Vagina (tissue), 2 donors: ENCODE measurements around the gene POU6F2. TPM values are rescaled to one million over a fixed set of nuclear protein-coding genes. Genes with fewer than 3 reads are reported as not detected.

ENCODE experiments used
- DNase-seq, 2 donors: peaks; one replicate each; pipeline ENCODE4 v3.0.0-alpha.2; 2017; ENCODE audit errors: extremely low spot score in 2 of 2
- H3K27ac ChIP-seq: fragments of 200-600 bp; sonication (generic); one replicate; pipeline ENCODE4 v1.5.1; 2019
- H3K27me3 ChIP-seq: fragments of 200-600 bp; sonication (generic); one replicate; pipeline ENCODE4 v1.5.1; 2019
- H3K36me3 ChIP-seq, 2 donors: fragments of 200-600 bp; sonication (generic); one replicate each; pipeline ENCODE4 v1.5.1; 2017 to 2019
- H3K4me1 ChIP-seq: fragments of 200-600 bp; sonication (generic); one replicate; pipeline ENCODE4 v1.5.1; 2019
- H3K4me3 ChIP-seq, 2 donors: fragments of 200-600 bp; sonication (generic); 1 replicate in 1 of 2; 2 replicates in 1 of 2; pipeline ENCODE4 v1.5.1; 2016 to 2019
- H3K9me3 ChIP-seq: fragments of 200-600 bp; sonication (generic); one replicate; pipeline ENCODE4 v1.5.1; 2019
- CTCF ChIP-seq, 3 experiments: fragments of 450-650 bp in 2 of 3; fragments of 200-600 bp in 1 of 3; sonication (generic) in 1 of 3; IDR thresholded peaks; one replicate each; pipeline ENCODE4 v1.5.1; 2017 to 2019; ENCODE audit warnings: antibody characterized with exemption in 3 of 3, mild to moderate bottlenecking in 2 of 3, moderate library complexity in 2 of 3
- POLR2A ChIP-seq, 2 donors: fragments of 450-650 bp; IDR thresholded peaks; one replicate each; pipeline ENCODE4 v1.6.1; 2017; ENCODE audit warnings: antibody characterized with exemption in 2 of 2, mild to moderate bottlenecking in 2 of 2, moderate library complexity in 2 of 2
- POLR2AphosphoS5 ChIP-seq, 2 donors: sonication (generic); formaldehyde crosslinking; IDR thresholded peaks; one replicate each; pipeline ENCODE4 v1.9.0; 2017; ENCODE audit warnings: antibody characterized with exemption in 2 of 2, mild to moderate bottlenecking in 2 of 2, low read depth in 1 of 2; ENCODE audit not compliant: insufficient read depth in 1 of 2
- intact Hi-C: fragments of 100-400 bp; cut with DNase I; formaldehyde crosslinking; loops from one replicate; pipeline ENCODE4 v1.15.1; 2023
- total RNA-seq: library from RNA; depleted of rRNA; stranded (reverse); fragments of >200 nt; gene quantifications from one replicate; pipeline ENCODE4 v1.2.3, GENCODE V29; 2016

POU6F2 gene
- total RNA-seq, 1 donor from 2014 or later: not detected

GRCh38 chr7:39293056-39293823 is 315.5 kb downstream of the POU6F2 start:
- intact Hi-C loops: no loop called here
- H3K4me3 ChIP-seq: no peak overlapping the region

GRCh38 chr7:39294022-39294421 is 316.3 kb downstream of the POU6F2 start:
- Histone ChIP-seq H3K36me3 (no peaks in the 10 kb centered on the region), H3K9me3 (no peaks in the 10 kb centered on the region), H3K4me3 (no peak overlapping the region), H3K4me1 (no peaks in the 10 kb centered on the region), H3K27ac (no peak overlapping the region), H3K27me3 (no peaks in the 10 kb centered on the region)
- DNase-seq: no peak
- TF ChIP-seq CTCF (IDR thresholded peaks at IDR 0.05): no peak
- TF ChIP-seq POLR2A (IDR thresholded peaks at IDR 0.05): no peak
- TF ChIP-seq POLR2AphosphoS5 (IDR thresholded peaks at IDR 0.05; ENCODE audit: insufficient read depth in 1 of 2, low read depth in 1 of 2): no peak
- intact Hi-C loops: no loop called here

More at GRCh38 chr7:39293056-39293823, 315.5 kb downstream of the POU6F2 start:
- Histone ChIP-seq H3K27ac (no peak overlapping the region), H3K36me3 (no peaks in the 10 kb centered on the region), H3K27me3 (no peaks in the 10 kb centered on the region), H3K4me1 (no peaks in the 10 kb centered on the region), H3K9me3 (no peaks in the 10 kb centered on the region)
- TF ChIP-seq POLR2AphosphoS5 (IDR thresholded peaks at IDR 0.05; ENCODE audit: insufficient read depth in 1 of 2, low read depth in 1 of 2) (no peak), POLR2A (IDR thresholded peaks at IDR 0.05) (no peak), CTCF (IDR thresholded peaks at IDR 0.05) (no peak)
- DNase-seq: no peak

DNA sequence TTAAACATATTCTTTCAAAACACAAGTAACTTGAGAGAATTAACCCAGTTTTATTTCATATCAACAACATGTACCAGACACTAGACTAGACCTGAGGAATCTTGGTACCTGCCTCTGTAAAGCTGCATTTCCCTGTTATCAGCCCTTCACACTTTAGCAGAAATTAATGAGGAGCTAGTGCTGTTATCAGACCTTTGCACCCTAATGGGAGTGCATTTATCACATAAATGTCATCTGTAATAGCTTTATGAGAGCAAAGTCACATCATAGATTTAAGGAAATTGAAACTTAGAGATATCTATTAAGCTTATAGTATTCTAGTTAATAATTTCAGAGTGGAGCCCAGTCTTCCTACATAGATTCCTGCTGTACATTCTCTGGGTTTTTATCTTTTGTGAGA is 318.1 kb downstream of the POU6F2 start:
- DNase-seq: no peak
- Histone ChIP-seq H3K27me3 (no peaks in the 10 kb centered on the region), H3K36me3 (no peaks in the 10 kb centered on the region), H3K9me3 (no peaks in the 10 kb centered on the region), H3K27ac (no peak overlapping the region), H3K4me1 (no peaks in the 10 kb centered on the region), H3K4me3 (no peak overlapping the region)
- TF ChIP-seq CTCF (IDR thresholded peaks at IDR 0.05) (no peak), POLR2A (IDR thresholded peaks at IDR 0.05) (no peak), POLR2AphosphoS5 (IDR thresholded peaks at IDR 0.05; ENCODE audit: insufficient read depth in 1 of 2, low read depth in 1 of 2) (no peak)
- intact Hi-C loops: no loop called here

- no peak for DNase-seq
- Histone ChIP-seq H3K36me3 (no peaks in the 10 kb centered on the region), H3K4me1 (no peaks in the 10 kb centered on the region), H3K27me3 (no peaks in the 10 kb centered on the region), H3K4me3 (no peak overlapping the region), H3K27ac (no peak overlapping the region), H3K9me3 (no peaks in the 10 kb centered on the region)
- TF ChIP-seq POLR2A (IDR thresholded peaks at IDR 0.05) (no peak), POLR2AphosphoS5 (IDR thresholded peaks at IDR 0.05; ENCODE audit: insufficient read depth in 1 of 2, low read depth in 1 of 2) (no peak), CTCF (IDR thresholded peaks at IDR 0.05) (no peak)
- intact Hi-C loops: no loop called here
Observed at GRCh38 chr7:39299695-39300094, 322.0 kb downstream of the POU6F2 start.

DNA sequence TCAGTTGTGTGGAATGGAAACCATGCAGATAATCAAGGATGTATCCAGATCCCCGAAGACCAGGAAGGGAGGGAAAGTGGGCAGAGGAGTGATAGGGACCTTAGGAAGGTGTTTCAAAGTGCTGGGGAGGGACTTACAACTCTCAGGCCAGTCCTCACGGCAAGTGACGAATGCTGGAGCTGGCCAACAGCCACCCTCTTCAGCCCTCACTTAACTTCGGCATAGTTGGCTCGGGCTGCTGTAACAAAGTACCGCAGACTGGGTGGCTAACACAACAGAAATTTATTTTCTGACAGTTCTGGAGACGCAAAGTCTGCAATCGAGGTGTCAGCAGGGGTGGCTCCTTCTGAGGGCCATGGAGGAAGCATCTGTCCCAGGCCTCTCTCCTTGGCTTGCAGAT is 322.6 kb downstream of the POU6F2 start:
- H3K9me3 ChIP-seq: no peaks in the 10 kb centered on the region
- H3K4me1 ChIP-seq: no peaks in the 10 kb centered on the region
- H3K4me3 ChIP-seq: no peak overlapping the region
- H3K36me3 ChIP-seq: no peaks in the 10 kb centered on the region
- H3K27ac ChIP-seq: no peak overlapping the region
- intact Hi-C loops: no loop called here
- no peak for DNase-seq
- TF ChIP-seq CTCF (IDR thresholded peaks at IDR 0.05): no peak
- TF ChIP-seq POLR2AphosphoS5 (IDR thresholded peaks at IDR 0.05; ENCODE audit: insufficient read depth in 1 of 2, low read depth in 1 of 2): no peak
- no peak for TF ChIP-seq POLR2A (IDR thresholded peaks at IDR 0.05)
- H3K27me3 ChIP-seq: no peaks in the 10 kb centered on the region
